Measurements from ENCODE around the gene IFNK.

IFNK gene

GRCh38 chr9:27558307-27558706, 34.2 kb downstream of the IFNK start:
- TF ChIP-seq CTCF (IDR thresholded peaks at IDR 0.05; ENCODE audit: insufficient read depth, low read length, poor library complexity, severe bottlenecking) = no peak
- H3K27me3 ChIP-seq (replicated peaks; ENCODE audit: control insufficient read depth, insufficient read depth, low read length) = no peaks in the 10 kb centered on the region
- no peak overlapping the region for H3K4me3 ChIP-seq (replicated peaks; ENCODE audit: low read depth, low read length)
- DNase-seq (ENCODE audit: extremely low read depth, insufficient read length) = no peak
- no peaks in the 10 kb centered on the region for H3K36me3 ChIP-seq (ENCODE audit: control insufficient read depth, insufficient read depth, low read length)

GRCh38 chr9:27560457-27560856, 36.4 kb downstream of the IFNK start:
- H3K36me3 ChIP-seq (ENCODE audit: control insufficient read depth, insufficient read depth, low read length) = no peaks in the 10 kb centered on the region
- no peak for DNase-seq (ENCODE audit: extremely low read depth, insufficient read length)
- H3K4me3 ChIP-seq (replicated peaks; ENCODE audit: low read depth, low read length) = no peak overlapping the region
- TF ChIP-seq CTCF (IDR thresholded peaks at IDR 0.05; ENCODE audit: insufficient read depth, low read length, poor library complexity, severe bottlenecking) = no peak
- H3K27me3 ChIP-seq (replicated peaks; ENCODE audit: control insufficient read depth, insufficient read depth, low read length) = no peaks in the 10 kb centered on the region

- Histone ChIP-seq H3K4me3 (replicated peaks; ENCODE audit: low read depth, low read length) (no peak overlapping the region), H3K27me3 (replicated peaks; ENCODE audit: control insufficient read depth, insufficient read depth, low read length) (no peaks in the 10 kb centered on the region), H3K36me3 (ENCODE audit: control insufficient read depth, insufficient read depth, low read length) (no peaks in the 10 kb centered on the region)
- no peak for TF ChIP-seq CTCF (IDR thresholded peaks at IDR 0.05; ENCODE audit: insufficient read depth, low read length, poor library complexity, severe bottlenecking)
- DNase-seq (ENCODE audit: extremely low read depth, insufficient read length) = no peak
Observed at GRCh38 chr9:27561685-27562084, 37.6 kb downstream of the IFNK start.

- H3K36me3 ChIP-seq (ENCODE audit: control insufficient read depth, insufficient read depth, low read length) = no peaks in the 10 kb centered on the region
- H3K27me3 ChIP-seq (replicated peaks; ENCODE audit: control insufficient read depth, insufficient read depth, low read length) = no peaks in the 10 kb centered on the region
- H3K4me3 ChIP-seq (replicated peaks; ENCODE audit: low read depth, low read length) = no peak overlapping the region
- no peak for DNase-seq (ENCODE audit: extremely low read depth, insufficient read length)
- no peak for TF ChIP-seq CTCF (IDR thresholded peaks at IDR 0.05; ENCODE audit: insufficient read depth, low read length, poor library complexity, severe bottlenecking)
Observed at GRCh38 chr9:27563738-27564430, 39.8 kb downstream of the IFNK start.

GRCh38 chr9:27564670-27565069, 40.6 kb downstream of the IFNK start:
- TF ChIP-seq CTCF (IDR thresholded peaks at IDR 0.05; ENCODE audit: insufficient read depth, low read length, poor library complexity, severe bottlenecking) = no peak
- Histone ChIP-seq H3K27me3 (replicated peaks; ENCODE audit: control insufficient read depth, insufficient read depth, low read length) (no peaks in the 10 kb centered on the region), H3K4me3 (replicated peaks; ENCODE audit: low read depth, low read length) (no peak overlapping the region), H3K36me3 (ENCODE audit: control insufficient read depth, insufficient read depth, low read length) (no peaks in the 10 kb centered on the region)
- DNase-seq (ENCODE audit: extremely low read depth, insufficient read length) = no peak

- Histone ChIP-seq H3K4me3 (replicated peaks; ENCODE audit: low read depth, low read length) (no peak overlapping the region), H3K36me3 (ENCODE audit: control insufficient read depth, insufficient read depth, low read length) (no peaks in the 10 kb centered on the region), H3K27me3 (replicated peaks; ENCODE audit: control insufficient read depth, insufficient read depth, low read length) (no peaks in the 10 kb centered on the region)
- DNase-seq (ENCODE audit: extremely low read depth, insufficient read length) = no peak
- no peak for TF ChIP-seq CTCF (IDR thresholded peaks at IDR 0.05; ENCODE audit: insufficient read depth, low read length, poor library complexity, severe bottlenecking)
Observed at GRCh38 chr9:27565696-27566095, 41.6 kb downstream of the IFNK start.

All from GM06990 (cell line).